Glomerular endothelial cell (primary cell): ENCODE measurements around the gene CARD19. TPM values are rescaled to one million over a fixed set of nuclear protein-coding genes. Genes with fewer than 3 reads are reported as not detected.

ENCODE experiments used
- DNase-seq: peaks from one replicate; pipeline ENCODE4 v3.0.0-alpha.2; 2011; ENCODE audit warnings: low read depth, low spot score; ENCODE audit errors: extremely low read depth
- total RNA-seq: library from RNA; depleted of rRNA; stranded (reverse); fragments of >200 nt; gene quantifications from 2 replicates; pipeline ENCODE4 v1.2.3, GENCODE V29; 2015

Gene CARD19
- total RNA-seq, 1 donor from 2014 or later = 97.3 TPM

- no peak for DNase-seq
Measured at GRCh38 chr9:93061791-93062763, 33.9 kb upstream of the CARD19 start.

GRCh38 chr9:93064392-93065134 lies 31.5 kb upstream of the CARD19 start:
- no peak for DNase-seq

- no peak for DNase-seq
Measured at GRCh38 chr9:93065135-93065720, 30.8 kb upstream of the CARD19 start.

GRCh38 chr9:93066978-93067603 lies 28.9 kb upstream of the CARD19 start:
- DNase-seq = no peak

GRCh38 chr9:93068956-93069355 lies 27.1 kb upstream of the CARD19 start:
- no peak for DNase-seq

- no peak for DNase-seq
Measured at GRCh38 chr9:93071464-93071863, 24.6 kb upstream of the CARD19 start.

DNA sequence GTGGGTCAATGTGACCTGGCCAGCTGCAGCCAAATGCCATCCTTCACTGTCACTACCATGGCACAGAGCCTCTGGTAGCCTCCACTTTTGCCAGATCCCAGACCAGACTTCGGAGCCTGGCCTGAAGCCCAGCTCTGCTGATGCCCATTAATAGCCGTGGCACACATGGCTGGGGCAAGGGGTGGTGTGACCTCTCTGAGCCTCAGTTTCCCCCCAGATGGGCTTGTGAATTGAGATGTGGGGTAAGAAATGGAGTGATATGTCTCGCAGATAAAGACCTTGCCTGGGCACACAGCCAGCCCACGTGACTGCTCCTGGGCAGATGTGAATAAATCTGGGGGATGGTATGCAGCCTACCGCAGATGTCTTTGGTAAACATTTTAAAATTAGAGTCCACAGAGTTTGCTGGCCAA lies 23.6 kb upstream of the CARD19 start:
- DNase-seq = no peak

DNA sequence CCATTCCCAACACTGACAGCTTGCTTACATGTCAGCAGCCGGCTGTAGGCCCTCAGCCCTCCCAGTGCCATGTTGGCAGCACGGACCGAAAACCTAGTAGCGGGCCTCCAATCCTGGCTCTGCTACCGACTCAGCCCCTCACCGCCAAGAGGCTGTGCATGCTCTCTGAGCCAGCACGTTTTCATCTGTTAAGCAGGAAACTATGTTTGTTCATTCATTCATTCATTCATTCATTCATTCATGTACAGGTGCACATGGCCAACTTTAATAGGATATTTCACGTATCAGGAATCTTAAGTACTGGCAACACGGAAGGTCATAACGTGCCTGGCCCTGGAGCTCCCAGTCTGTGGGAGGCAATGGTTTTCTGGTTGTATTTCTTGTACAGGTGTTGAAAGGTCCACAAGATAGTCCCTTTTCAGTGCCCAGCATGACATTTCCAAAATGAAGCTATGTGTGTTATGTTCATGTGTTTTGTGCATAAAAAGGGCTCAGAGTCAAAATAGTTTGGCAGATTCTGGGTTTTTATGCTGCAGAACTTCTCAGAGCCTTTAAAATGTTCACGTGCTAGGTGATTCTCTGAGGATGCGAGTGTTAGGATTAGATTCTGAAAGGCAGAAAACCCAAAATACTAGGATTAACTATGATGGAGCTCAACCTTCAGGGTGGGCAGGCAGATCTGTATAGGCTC lies 19.8 kb upstream of the CARD19 start:
- no peak for DNase-seq

DNA sequence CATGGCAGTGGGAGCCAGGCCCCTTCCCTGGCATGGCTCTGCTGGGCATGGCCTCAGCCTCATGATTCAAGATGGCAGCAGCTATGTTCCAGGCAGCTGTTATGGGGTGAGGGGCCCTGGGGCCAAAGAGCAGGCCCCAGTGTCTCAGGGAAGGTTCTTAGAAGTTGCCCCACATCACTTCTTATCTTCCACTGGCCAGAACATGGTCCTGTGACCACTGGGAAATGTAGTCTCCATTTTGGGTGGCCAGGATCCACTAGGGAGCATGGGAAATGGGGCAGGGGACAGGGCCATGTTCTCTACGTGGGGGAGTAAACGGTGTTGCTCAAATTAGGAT lies 19.3 kb upstream of the CARD19 start:
- no peak for DNase-seq

DNA sequence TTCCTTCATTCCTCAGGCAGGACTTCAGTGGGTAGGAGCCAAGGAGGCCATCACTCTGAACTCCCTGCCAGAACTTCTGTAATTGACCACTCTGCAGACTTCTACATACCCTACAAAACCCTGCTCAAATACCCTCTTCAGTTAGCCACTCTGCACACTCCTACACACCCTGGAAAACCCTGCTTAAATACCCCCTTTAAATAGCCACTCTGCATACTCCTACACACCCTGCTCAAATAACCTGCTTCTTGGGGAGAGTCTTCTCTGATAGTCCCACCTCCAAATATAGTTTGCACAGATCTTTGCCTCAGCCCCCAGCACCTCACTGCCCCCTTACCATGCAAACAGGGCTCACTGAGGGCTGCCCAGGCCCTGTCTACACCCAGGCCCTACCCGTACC lies 18.6 kb upstream of the CARD19 start:
- DNase-seq = no peak

DNA sequence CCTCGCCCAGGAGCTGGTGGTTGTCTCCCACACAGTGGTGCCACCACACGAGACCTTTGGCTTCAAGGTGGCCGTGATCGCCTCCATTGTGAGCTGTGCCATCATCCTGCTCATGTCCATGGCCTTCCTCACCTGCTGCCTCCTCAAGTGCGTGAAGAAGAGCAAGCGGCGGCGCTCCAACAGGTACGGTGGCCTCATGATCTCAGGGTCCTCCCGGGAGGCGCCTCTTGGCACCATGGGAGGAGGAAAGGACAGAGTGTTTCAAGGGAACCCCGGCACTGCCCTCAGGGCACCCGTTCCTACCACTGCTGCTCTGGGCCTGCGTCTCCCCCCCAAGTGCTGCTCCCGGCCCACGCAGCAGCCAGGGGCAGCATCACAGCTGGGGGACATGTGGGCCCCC lies 18.2 kb upstream of the CARD19 start:
- no peak for DNase-seq

DNA sequence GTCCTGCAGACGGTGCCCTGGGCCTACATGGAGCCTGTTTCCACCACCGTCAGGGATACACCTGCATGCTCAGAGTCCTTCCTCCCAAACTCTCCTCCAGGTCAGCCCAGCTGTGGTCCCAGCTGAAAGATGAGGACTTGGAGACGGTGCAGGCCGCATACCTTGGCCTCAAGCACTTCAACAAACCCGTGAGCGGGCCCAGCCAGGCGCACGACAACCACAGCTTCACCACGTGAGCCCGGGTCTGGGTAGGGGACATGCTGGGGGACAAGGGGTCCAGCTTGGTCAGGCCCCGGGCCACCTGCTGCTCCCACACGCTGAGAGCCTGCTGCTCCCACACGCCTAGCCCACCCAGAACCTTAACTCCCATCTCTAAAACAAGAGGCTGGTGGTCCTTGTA lies 16.6 kb upstream of the CARD19 start:
- DNase-seq = no peak

DNA sequence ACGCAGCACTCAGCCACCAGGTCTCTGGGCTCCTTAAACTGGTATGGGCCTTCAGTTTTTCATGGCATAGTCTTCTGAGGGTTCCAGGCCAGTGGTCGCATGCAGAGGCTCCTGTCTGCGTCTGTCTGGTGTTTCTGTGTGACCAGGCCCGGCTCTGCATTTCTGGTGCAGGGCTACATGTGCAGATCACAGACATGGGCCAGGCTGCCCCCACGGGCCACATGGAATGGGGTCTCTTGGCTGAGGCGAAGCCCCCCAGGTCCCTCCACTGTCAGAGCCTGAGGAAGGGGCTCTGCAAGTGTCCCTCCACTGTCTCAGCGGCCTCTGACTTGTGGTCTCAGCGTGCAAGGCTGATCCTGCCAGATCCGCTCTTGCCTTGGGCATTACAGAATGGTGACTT lies 15.6 kb upstream of the CARD19 start:
- no peak for DNase-seq

DNA sequence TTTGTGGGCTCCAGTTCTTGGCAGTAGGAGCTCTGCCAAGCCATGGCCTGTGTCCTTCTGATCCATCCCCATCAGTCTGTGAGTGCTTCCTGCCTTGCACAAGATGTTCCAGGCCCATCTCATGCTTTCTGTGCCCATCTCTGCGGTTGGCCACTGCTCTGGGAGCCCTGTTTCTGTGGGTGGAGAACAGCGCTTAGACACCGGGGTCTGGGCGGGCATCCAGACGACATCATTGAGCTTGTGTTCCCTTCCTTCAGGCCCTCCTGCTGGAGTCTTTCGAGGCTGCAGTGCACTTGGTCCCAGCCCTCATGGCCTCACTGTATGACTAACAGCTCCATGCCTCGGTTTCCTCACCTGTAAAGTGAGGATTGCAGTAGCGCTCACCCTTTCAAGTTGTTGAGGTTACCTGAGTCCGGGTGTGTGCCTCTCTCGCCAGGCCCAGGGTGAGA lies 14.9 kb upstream of the CARD19 start:
- no peak for DNase-seq

GRCh38 chr9:93081931-93082330 lies 14.1 kb upstream of the CARD19 start:
- DNase-seq = no peak

DNA sequence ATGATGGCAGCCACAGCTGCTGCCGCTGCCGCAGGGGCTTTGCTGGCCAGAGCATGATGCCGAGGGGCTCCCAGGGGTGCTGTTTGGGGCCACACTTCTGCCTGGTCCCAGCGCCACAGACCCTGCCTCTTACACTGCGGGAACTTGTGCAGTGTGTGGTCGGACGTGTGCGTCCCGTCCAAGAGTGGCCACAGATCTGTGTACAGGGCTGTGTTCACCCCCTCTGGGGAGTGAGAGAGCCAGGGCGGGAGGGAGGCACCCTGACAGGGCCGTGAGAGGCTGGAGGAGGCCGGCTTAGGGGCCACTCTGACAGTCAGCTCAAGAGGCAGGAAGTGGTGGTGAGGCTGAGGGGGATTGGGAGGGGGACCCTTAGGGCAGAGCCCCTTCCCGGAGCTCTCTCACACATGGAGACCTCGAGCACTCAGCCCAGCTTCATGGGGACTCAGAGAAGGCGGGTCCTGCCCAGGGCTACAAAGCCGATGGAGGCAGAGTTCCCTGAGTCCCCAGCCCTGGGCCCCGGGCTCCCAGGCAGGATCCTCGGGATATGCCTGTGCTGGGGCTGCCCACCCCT lies 13.1 kb upstream of the CARD19 start:
- no peak for DNase-seq

DNA sequence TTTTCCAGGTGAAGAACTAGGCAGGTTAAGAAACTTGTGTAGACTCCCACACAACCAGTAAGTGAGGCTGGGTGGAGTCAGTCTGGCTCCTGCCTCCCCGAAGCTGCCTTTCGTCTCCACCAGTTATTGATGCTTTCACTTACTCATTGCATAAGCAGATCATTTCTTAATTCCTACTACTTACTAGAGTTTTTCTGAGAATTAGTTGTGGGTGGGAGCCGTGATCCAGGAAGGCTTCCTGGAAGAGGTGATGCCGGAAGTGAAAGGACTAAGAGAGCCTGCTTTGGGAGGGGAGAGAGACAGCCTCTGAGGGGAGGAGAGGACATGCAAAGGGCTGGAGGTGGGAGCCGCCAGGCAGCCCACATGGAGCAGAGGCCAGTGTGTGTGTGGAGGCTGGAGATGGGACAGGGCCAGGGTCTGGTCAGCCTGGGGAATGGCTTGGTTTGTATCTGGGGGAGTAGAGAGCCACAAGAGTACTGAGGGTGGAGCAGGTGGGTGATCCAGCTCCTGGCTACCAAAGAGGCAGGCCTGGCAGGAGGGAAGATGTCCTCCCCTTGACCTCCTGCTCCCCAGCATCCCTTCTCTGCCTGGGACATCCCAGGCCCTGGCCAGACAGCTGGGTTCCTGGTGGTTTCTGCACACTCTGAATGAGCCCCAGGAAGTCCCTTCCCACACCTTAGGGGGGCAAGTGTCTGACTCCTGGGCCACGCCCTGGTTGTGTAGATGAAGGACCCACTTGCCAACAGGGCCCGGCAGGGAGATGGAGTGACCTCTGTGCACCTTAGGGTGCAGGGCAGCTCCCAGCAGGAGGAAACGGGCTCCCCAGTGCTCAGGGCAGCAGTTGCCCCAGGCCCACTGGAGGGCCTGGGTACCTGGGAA lies 12.2 kb upstream of the CARD19 start:
- no peak for DNase-seq

DNA sequence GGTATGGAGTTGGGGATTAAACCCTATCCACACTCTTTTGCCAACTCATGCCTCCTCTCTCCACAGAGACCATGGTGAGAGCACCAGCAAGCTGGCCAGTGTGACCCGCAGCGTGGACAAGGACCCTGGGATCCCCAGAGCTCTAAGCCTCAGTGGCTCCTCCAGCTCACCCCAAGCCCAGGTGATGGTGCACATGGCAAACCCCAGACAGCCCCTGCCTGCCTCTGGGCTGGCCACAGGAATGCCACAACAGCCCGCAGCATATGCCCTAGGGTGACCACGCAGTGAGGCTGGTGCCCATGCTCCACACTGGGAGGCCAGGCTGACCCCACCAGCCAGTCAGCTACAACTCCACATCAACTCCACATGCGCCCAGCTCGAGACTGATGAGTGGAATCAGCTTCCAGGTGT lies 11.5 kb upstream of the CARD19 start:
- no peak for DNase-seq

- no peak for DNase-seq
Measured at GRCh38 chr9:93085676-93086075, 10.3 kb upstream of the CARD19 start.
